OCI-LY7 (cell line): ENCODE data around the gene KLK7. TPM values are rescaled to one million over a fixed set of nuclear protein-coding genes. Genes with fewer than 3 reads are reported as not detected.

Source experiments
- BruUV-seq: library from RNA; stranded (reverse); fragments of 400-500 nt; replicated peaks from 2 replicates; lab custom pipeline; 2021; lab: Mats Ljungman, UMichigan
- CTCF ChIA-PET: fragments of 300-600 bp; sonication (Branson Sonifier 250); formaldehyde crosslinking; loops from one replicate; lab custom pipeline; 2022; ENCODE audit warnings: antibody characterized with exemption; ENCODE audit not compliant: unreplicated experiment; lab: Charles Lee
- POLR2A ChIA-PET: fragments of 300-600 bp; sonication (Branson Sonifier 250); formaldehyde crosslinking; loops from one replicate; lab custom pipeline; 2022; ENCODE audit warnings: antibody characterized with exemption; lab: Charles Lee
- DNase-seq: peaks from one replicate; pipeline ENCODE4 v3.0.0-alpha.2; 2015; ENCODE audit warnings: low spot score
- H2AFZ ChIP-seq: fragments of 200-600 bp; sonication (generic), shearing (Covaris generic); 2 replicates; pipeline ENCODE4 v1.6.1; 2014; ENCODE audit warnings: mild to moderate bottlenecking, antibody characterized with exemption, low read length, moderate library complexity
- H3K27ac ChIP-seq: fragments of 200-600 bp; sonication (generic); 2 replicates; pipeline ENCODE4 v1.5.1; 2014; ENCODE audit warnings: mixed run types, low read depth, mild to moderate bottlenecking, moderate library complexity, low read length, inconsistent platforms; ENCODE audit not compliant: poor library complexity, severe bottlenecking
- H3K36me3 ChIP-seq: fragments of 200-600 bp; sonication (generic); 2 replicates; pipeline ENCODE4 v1.6.1; 2014; ENCODE audit warnings: mild to moderate bottlenecking, antibody characterized with exemption, low read length, moderate library complexity, mixed read lengths; ENCODE audit not compliant: insufficient read depth
- H3K4me1 ChIP-seq: fragments of 200-600 bp; sonication (generic); 2 replicates; pipeline ENCODE4 v1.5.1; 2014; ENCODE audit warnings: mild to moderate bottlenecking, low read length; ENCODE audit not compliant: insufficient read depth, poor library complexity, severe bottlenecking
- H3K4me2 ChIP-seq: fragments of 200-600 bp; sonication (generic); 2 replicates; pipeline ENCODE4 v1.6.1; 2014; ENCODE audit warnings: mild to moderate bottlenecking, low read length
- H3K4me3 ChIP-seq: fragments of 200-600 bp; sonication (generic); 2 replicates; pipeline ENCODE4 v1.5.1; 2014; ENCODE audit warnings: mild to moderate bottlenecking, low read depth, low read length; ENCODE audit not compliant: poor library complexity, severe bottlenecking
- H3K79me2 ChIP-seq: fragments of 200-600 bp; sonication (generic); 2 replicates; pipeline ENCODE4 v1.6.1; 2016; ENCODE audit warnings: low read depth, mild to moderate bottlenecking, low read length, moderate library complexity, mixed read lengths; ENCODE audit not compliant: insufficient read depth
- H3K9me2 ChIP-seq: fragments of 200-600 bp; sonication (generic); 2 replicates; pipeline ENCODE4 v1.6.1; 2016; ENCODE audit warnings: mild to moderate bottlenecking, low read length, mixed read lengths; ENCODE audit not compliant: insufficient read depth
- H3K9me3 ChIP-seq: fragments of 200-600 bp; sonication (generic); 2 replicates; pipeline ENCODE4 v1.6.1; 2014; ENCODE audit warnings: mild to moderate bottlenecking, mixed run types, low read length, mixed read lengths
- H4K20me1 ChIP-seq: fragments of 200-600 bp; sonication (generic); 2 replicates; pipeline ENCODE4 v1.6.1; 2014; ENCODE audit warnings: mild to moderate bottlenecking, antibody characterized with exemption, low read length, moderate library complexity, mixed read lengths; ENCODE audit not compliant: insufficient read depth
- CTCF ChIP-seq: fragments of 200-600 bp; sonication (generic); conservative IDR thresholded peaks from 2 replicates; pipeline ENCODE4 v1.5.1; 2014; ENCODE audit warnings: mild to moderate bottlenecking, antibody characterized with exemption, low read length, moderate library complexity, mixed read lengths
- EZH2phosphoT487 ChIP-seq: fragments of 200-600 bp; sonication (generic); IDR thresholded peaks from 2 replicates; pipeline ENCODE4 v1.6.1; 2018; ENCODE audit warnings: low read depth, borderline replicate concordance, mild to moderate bottlenecking, mixed run types, antibody characterized with exemption, low read length, moderate library complexity, mixed read lengths
- intact Hi-C: fragments of 100-400 bp; cut with micrococcal nuclease; formaldehyde crosslinking; loops from one replicate; pipeline ENCODE4 v1.10.0; 2022; ENCODE audit not compliant: unreplicated experiment
- total RNA-seq, 2 experiments: library from RNA; depleted of rRNA in 1 of 2; stranded (reverse); fragments of >200 nt in 1 of 2; shearing (Covaris generic) in 1 of 2; gene quantifications; 2 replicates each; pipeline ENCODE4 v1.2.3, GENCODE V29; 2014 to 2022

Gene KLK7
- total RNA-seq, 2 experiments from 2014 or later, result not detected

- Histone ChIP-seq H3K9me3 (no peaks in the 10 kb centered on the region), H3K4me1 (no peaks in the 10 kb centered on the region), H3K27ac (no peak overlapping the region), H3K4me3 (no peak overlapping the region), H2AFZ (no peak overlapping the region), H3K9me2 (no peaks in the 10 kb centered on the region), H3K36me3 (no peaks in the 10 kb centered on the region), H4K20me1 (no peaks in the 10 kb centered on the region), H3K79me2 (no peaks in the 10 kb centered on the region), H3K4me2 (no peak overlapping the region)
- CTCF ChIA-PET, result no interaction called here
- no TSS peak for BruUV-seq
- DNase-seq, result peak; percentile 20
- intact Hi-C loops, result no loop called here
- TF ChIP-seq EZH2phosphoT487 (no peak), CTCF (peak; percentile 74)
- POLR2A ChIA-PET, result no interaction called here
Measured at GRCh38 chr19:51016798-51017683, 33.3 kb upstream of the KLK7 start.

- DNase-seq, result no peak
- ChIA-PET POLR2A (no interaction called here), CTCF (no interaction called here)
- no peaks in the 10 kb centered on the region for H3K79me2 ChIP-seq
- no peaks in the 10 kb centered on the region for H3K36me3 ChIP-seq
- no peak overlapping the region for H2AFZ ChIP-seq
- TF ChIP-seq CTCF (no peak), EZH2phosphoT487 (no peak)
- no TSS peak for BruUV-seq
- H3K9me3 ChIP-seq, result no peaks in the 10 kb centered on the region
- no peak overlapping the region for H3K27ac ChIP-seq
- H3K9me2 ChIP-seq, result no peaks in the 10 kb centered on the region
- no peak overlapping the region for H3K4me2 ChIP-seq
- no peaks in the 10 kb centered on the region for H3K4me1 ChIP-seq
- H4K20me1 ChIP-seq, result no peaks in the 10 kb centered on the region
- intact Hi-C loops, result no loop called here
- no peak overlapping the region for H3K4me3 ChIP-seq
Measured at GRCh38 chr19:51015691-51016267, 32.1 kb upstream of the KLK7 start.

- POLR2A ChIA-PET, result no interaction called here
- H2AFZ ChIP-seq, result no peak overlapping the region
- H3K4me3 ChIP-seq, result no peak overlapping the region
- intact Hi-C loops, result no loop called here
- H3K4me1 ChIP-seq, result no peaks in the 10 kb centered on the region
- no TSS peak for BruUV-seq
- no peak for DNase-seq
- H3K79me2 ChIP-seq, result no peaks in the 10 kb centered on the region
- H3K36me3 ChIP-seq, result no peaks in the 10 kb centered on the region
- no peak overlapping the region for H3K27ac ChIP-seq
- no peaks in the 10 kb centered on the region for H3K9me3 ChIP-seq
- no peak overlapping the region for H3K4me2 ChIP-seq
- TF ChIP-seq CTCF, result no peak
- TF ChIP-seq EZH2phosphoT487, result no peak
- no peaks in the 10 kb centered on the region for H4K20me1 ChIP-seq
- CTCF ChIA-PET, result no interaction called here
- no peaks in the 10 kb centered on the region for H3K9me2 ChIP-seq
Measured at GRCh38 chr19:51014242-51014641, 30.5 kb upstream of the KLK7 start.
